Mammary epithelial cell (primary cell): ENCODE data around the gene REV1.

ENCODE experiments used
- EZH2 ChIP-seq: IDR thresholded peaks from 2 replicates; pipeline ENCODE4 v1.6.1; 2012; ENCODE audit warnings: low read length, inconsistent platforms, borderline replicate concordance
- TF ChIP-seq, protein P1 (sequence below), 2 donors: IDR thresholded peaks in 1 of 2; conservative IDR thresholded peaks in 1 of 2; 2 replicates each; pipeline ENCODE4 v1.5.1; 2011 to 2012; ENCODE audit warnings: inconsistent platforms in 2 of 2, low read length in 2 of 2, mild to moderate bottlenecking in 2 of 2, control low read depth in 1 of 2, low read depth in 1 of 2; ENCODE audit not compliant: insufficient read depth in 1 of 2; ENCODE audit errors: extremely low read depth in 1 of 2

- TF ChIP-seq, protein P1, sequence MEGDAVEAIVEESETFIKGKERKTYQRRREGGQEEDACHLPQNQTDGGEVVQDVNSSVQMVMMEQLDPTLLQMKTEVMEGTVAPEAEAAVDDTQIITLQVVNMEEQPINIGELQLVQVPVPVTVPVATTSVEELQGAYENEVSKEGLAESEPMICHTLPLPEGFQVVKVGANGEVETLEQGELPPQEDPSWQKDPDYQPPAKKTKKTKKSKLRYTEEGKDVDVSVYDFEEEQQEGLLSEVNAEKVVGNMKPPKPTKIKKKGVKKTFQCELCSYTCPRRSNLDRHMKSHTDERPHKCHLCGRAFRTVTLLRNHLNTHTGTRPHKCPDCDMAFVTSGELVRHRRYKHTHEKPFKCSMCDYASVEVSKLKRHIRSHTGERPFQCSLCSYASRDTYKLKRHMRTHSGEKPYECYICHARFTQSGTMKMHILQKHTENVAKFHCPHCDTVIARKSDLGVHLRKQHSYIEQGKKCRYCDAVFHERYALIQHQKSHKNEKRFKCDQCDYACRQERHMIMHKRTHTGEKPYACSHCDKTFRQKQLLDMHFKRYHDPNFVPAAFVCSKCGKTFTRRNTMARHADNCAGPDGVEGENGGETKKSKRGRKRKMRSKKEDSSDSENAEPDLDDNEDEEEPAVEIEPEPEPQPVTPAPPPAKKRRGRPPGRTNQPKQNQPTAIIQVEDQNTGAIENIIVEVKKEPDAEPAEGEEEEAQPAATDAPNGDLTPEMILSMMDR (conservative IDR thresholded peaks at IDR 0.05 in 1 of 2, IDR thresholded peaks at IDR 0.05 in 1 of 2; ENCODE audit: extremely low read depth in 1 of 2, insufficient read depth in 1 of 2, low read depth in 1 of 2, low read length in 2 of 2) = no peak
- no peak for TF ChIP-seq EZH2
Observed at GRCh38 chr2:99388892-99389291, 100.9 kb downstream of the REV1 start.
